A549 (cell line): ENCODE results near the gene NYNRIN. TPM values are rescaled to one million over a fixed set of nuclear protein-coding genes. Genes with fewer than 3 reads are reported as not detected.
"Not testable (repeated sequence)": the region's sequence is repeated elsewhere in the genome, so short reads cannot be mapped to it uniquely, and the experiment has no call there.

Source experiments
- ATAC-seq, 2 experiments: fragments of 200-7000 bp in 1 of 2; fragments of >200 bp in 1 of 2; cut with Nextera tagmentation in 1 of 2; cut with Tn5 transposase in 1 of 2; 3 replicates each; pipeline versions ENCODE4 v1.8.0 to v1.9.1; 2018 to 2020; ENCODE audit warnings: mild to moderate bottlenecking in 1 of 2, moderate library complexity in 1 of 2
- CTCF ChIA-PET: fragments of 300-600 bp; sonication (Branson Sonifier 250); formaldehyde crosslinking; extraction: SDS; loops from one replicate; lab custom pipeline; 2021; ENCODE audit warnings: antibody characterized with exemption, inconsistent platforms; lab: Yijun Ruan, JAX
- POLR2A ChIA-PET: fragments of 350-600 bp; formaldehyde crosslinking; extraction: SDS; loops from one replicate; lab custom pipeline; 2021; ENCODE audit warnings: antibody characterized with exemption, inconsistent platforms; lab: Yijun Ruan, JAX
- DNase-seq, 2 experiments: peaks; one replicate each; pipeline versions ENCODE4 v3.0.0 to v3.0.0-alpha.2; 2011 to 2016; ENCODE audit warnings: low read depth in 1 of 2, low spot score in 1 of 2
- FAIRE-seq: peaks from 2 replicates; lab custom pipeline; 2011; peaks lifted over from hg19 to GRCh38; lab: Jason Lieb, UNC
- H3K27ac ChIP-seq, 2 experiments: fragments of >200 bp; sonication (Bioruptor Twin); formaldehyde crosslinking; 3 replicates each; pipeline ENCODE4 v1.5.1; 2016 to 2017
- H3K4me1 ChIP-seq: fragments of >200 bp; sonication (Bioruptor Twin); formaldehyde crosslinking; 3 replicates; pipeline ENCODE4 v1.6.1; 2016
- H3K4me2 ChIP-seq: fragments of >200 bp; sonication (Bioruptor Twin); formaldehyde crosslinking; 3 replicates; pipeline ENCODE4 v1.6.1; 2016
- H3K4me3 ChIP-seq: fragments of >200 bp; sonication (Bioruptor Twin); formaldehyde crosslinking; 3 replicates; pipeline ENCODE4 v1.5.1; 2016
- H3K9me3 ChIP-seq: fragments of >200 bp; sonication (Bioruptor Twin); formaldehyde crosslinking; 3 replicates; pipeline ENCODE4 v1.6.1; 2016
- CHD4 ChIP-seq: fragments of 200-600 bp; sonication (generic); IDR thresholded peaks from 2 replicates; pipeline ENCODE4 v1.6.1; 2016; ENCODE audit warnings: antibody characterized with exemption, mild to moderate bottlenecking, borderline replicate concordance
- EHF ChIP-seq: fragments of 250-450 bp; sonication (Bioruptor Pico); IDR thresholded peaks from 2 replicates; pipeline ENCODE4 v1.5.0; 2020; ENCODE audit warnings: mild to moderate bottlenecking
- FOSB ChIP-seq: fragments of 250-450 bp; sonication (Bioruptor Pico); IDR thresholded peaks from 2 replicates; pipeline ENCODE4 v1.5.0; 2020; ENCODE audit warnings: mild to moderate bottlenecking, moderate library complexity
- FOSL2 ChIP-seq, 2 experiments: fragments of 450-650 bp in 1 of 2; fragments of >200 bp in 1 of 2; sonication (Bioruptor Twin) in 1 of 2; formaldehyde crosslinking; IDR thresholded peaks; 2 replicates each; pipeline versions ENCODE4 v1.5.0 to v1.6.1; 2016 to 2020; ENCODE audit warnings: mild to moderate bottlenecking in 1 of 2, moderate library complexity in 1 of 2
- HDAC2 ChIP-seq: fragments of 200-600 bp; sonication (generic); IDR thresholded peaks from 2 replicates; pipeline ENCODE4 v1.6.1; 2016
- HOXB13 ChIP-seq: fragments of 250-450 bp; sonication (Bioruptor Pico); IDR thresholded peaks from 2 replicates; pipeline ENCODE4 v1.5.0; 2020; ENCODE audit warnings: low read depth, mild to moderate bottlenecking, moderate library complexity
- HOXB5 ChIP-seq: fragments of 250-450 bp; sonication (Bioruptor Pico); IDR thresholded peaks from 2 replicates; pipeline ENCODE4 v1.5.0; 2020; ENCODE audit warnings: mild to moderate bottlenecking, moderate library complexity
- KDM1A ChIP-seq: fragments of 200-600 bp; sonication (generic); IDR thresholded peaks from 2 replicates; pipeline ENCODE4 v1.6.1; 2016; ENCODE audit warnings: low read depth, mild to moderate bottlenecking
- KDM5A ChIP-seq: fragments of 200-600 bp; sonication (generic); IDR thresholded peaks from 2 replicates; pipeline ENCODE4 v1.6.1; 2016; ENCODE audit warnings: antibody characterized with exemption, mild to moderate bottlenecking
- PHF8 ChIP-seq: fragments of 200-600 bp; sonication (generic); IDR thresholded peaks from 2 replicates; pipeline ENCODE4 v1.6.1; 2016; ENCODE audit warnings: low read depth, mild to moderate bottlenecking, antibody characterized with exemption, moderate library complexity, borderline replicate concordance
- POLR2A ChIP-seq: IDR thresholded peaks from 2 replicates; pipeline ENCODE4 v1.6.1; 2012; ENCODE audit warnings: mild to moderate bottlenecking, low read length
- SMC3 ChIP-seq: fragments of >200 bp; sonication (Bioruptor Twin); formaldehyde crosslinking; IDR thresholded peaks from 3 replicates; pipeline ENCODE4 v1.6.1; 2018; ENCODE audit warnings: inconsistent platforms
- TFCP2L1 ChIP-seq: fragments of 250-450 bp; sonication (Bioruptor Pico); IDR thresholded peaks from 2 replicates; pipeline ENCODE4 v1.5.0; 2021; ENCODE audit warnings: mild to moderate bottlenecking
- ZC3H11A ChIP-seq: fragments of 450-650 bp; IDR thresholded peaks from 2 replicates; pipeline ENCODE4 v1.6.1; 2014; ENCODE audit warnings: antibody characterized with exemption, mild to moderate bottlenecking
- ZNF302 ChIP-seq: fragments of 250-450 bp; sonication (Bioruptor Pico); IDR thresholded peaks from 2 replicates; pipeline ENCODE4 v1.9.0; 2021; ENCODE audit warnings: inconsistent platforms, mild to moderate bottlenecking, moderate library complexity
- WGBS: methylation state at CpG from one replicate; pipeline ENCODE4 v1.1.6; 2017; ENCODE audit errors: missing lambda C conversion rate; 5-methylcytosine and 5-hydroxymethylcytosine counted together
- polyA plus RNA-seq, 4 experiments: library from polyadenylated mRNA; depleted of rRNA in 3 of 4; stranded (reverse); fragments of >200 nt; fragmentation: RNase III in 1 of 4; extraction: RNeasy Plus Mini Kit Qiagen cat#74134 plus additional on column Dnase treatment in 1 of 4; gene quantifications; 2 replicates in 3 of 4; 3 replicates in 1 of 4; pipeline ENCODE4 v1.2.3, GENCODE V29; 2011 to 2017
- TF ChIP-seq, protein P1 (sequence below): fragments of >200 bp; sonication (Bioruptor Twin); formaldehyde crosslinking; IDR thresholded peaks from 3 replicates; pipeline ENCODE4 v1.6.1; 2016
- TF ChIP-seq, protein P2 (sequence below): fragments of 200-600 bp; sonication (generic); IDR thresholded peaks from 2 replicates; pipeline ENCODE4 v1.6.1; 2016; ENCODE audit warnings: antibody characterized with exemption, mild to moderate bottlenecking, moderate library complexity
- TF ChIP-seq, protein P3 (sequence below): fragments of >200 bp; sonication (Bioruptor Twin); formaldehyde crosslinking; IDR thresholded peaks from 2 replicates; pipeline ENCODE4 v1.6.1; 2016
- TF ChIP-seq, protein P4 (sequence below): fragments of 250-450 bp; sonication (Bioruptor Pico); IDR thresholded peaks from 2 replicates; pipeline ENCODE4 v1.5.0; 2020; ENCODE audit warnings: low read depth, mild to moderate bottlenecking, moderate library complexity

Gene NYNRIN
- polyA plus RNA-seq, 2 of the 4 experiments (the other 2 are of a cell fraction) = 0.19 to 0.44 TPM

DNA sequence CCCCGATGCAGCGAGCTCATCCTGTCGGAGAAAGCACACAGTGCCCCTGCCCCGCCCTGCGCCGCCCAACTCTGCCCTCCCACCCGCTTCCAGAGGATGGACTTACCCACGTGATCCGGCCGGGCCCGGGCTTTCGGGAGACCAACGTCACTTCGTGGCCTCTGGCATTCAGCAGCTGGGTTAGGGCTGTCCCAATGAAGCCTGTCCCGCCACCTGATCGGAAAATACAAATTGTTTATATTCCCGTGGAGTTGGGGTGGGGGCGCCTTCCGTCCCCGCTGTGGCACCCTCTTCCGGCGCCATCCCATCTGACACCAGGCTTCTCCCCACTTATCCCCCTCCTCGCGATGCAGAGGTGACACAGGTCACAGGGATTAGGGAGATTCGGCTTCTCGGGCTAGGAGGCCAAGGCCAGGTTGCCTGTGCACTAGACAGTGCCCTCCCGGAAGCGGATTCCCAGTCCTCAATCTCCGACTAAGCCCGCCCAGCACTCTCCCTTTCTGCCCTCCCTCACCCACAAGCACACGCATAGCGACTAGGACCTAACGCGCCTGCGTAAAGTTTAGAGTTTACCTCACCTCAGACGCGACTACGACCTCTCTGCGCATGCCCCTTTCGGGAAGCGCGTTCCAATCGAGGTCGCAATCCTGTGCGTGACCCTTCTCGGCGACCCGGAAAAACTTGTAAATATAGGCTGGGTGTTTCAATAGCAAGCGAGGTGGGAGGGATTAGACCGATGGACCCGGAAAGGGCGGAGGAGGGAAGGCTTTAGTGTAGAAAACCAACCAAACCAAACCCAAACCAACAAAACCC is 43.6 kb downstream of the NYNRIN start, which contains the start of gene SDR39U1 (continued):
- TF ChIP-seq KDM1A = no peak
- peak; percentile 84 for TF ChIP-seq FOSB (CRISPR knock-in tag)
- TF ChIP-seq, protein P1, sequence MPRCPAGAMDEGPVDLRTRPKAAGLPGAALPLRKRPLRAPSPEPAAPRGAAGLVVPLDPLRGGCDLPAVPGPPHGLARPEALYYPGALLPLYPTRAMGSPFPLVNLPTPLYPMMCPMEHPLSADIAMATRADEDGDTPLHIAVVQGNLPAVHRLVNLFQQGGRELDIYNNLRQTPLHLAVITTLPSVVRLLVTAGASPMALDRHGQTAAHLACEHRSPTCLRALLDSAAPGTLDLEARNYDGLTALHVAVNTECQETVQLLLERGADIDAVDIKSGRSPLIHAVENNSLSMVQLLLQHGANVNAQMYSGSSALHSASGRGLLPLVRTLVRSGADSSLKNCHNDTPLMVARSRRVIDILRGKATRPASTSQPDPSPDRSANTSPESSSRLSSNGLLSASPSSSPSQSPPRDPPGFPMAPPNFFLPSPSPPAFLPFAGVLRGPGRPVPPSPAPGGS = peak; percentile 77; the same call in 2 of the 3 replicates
- TF ChIP-seq, protein P2, sequence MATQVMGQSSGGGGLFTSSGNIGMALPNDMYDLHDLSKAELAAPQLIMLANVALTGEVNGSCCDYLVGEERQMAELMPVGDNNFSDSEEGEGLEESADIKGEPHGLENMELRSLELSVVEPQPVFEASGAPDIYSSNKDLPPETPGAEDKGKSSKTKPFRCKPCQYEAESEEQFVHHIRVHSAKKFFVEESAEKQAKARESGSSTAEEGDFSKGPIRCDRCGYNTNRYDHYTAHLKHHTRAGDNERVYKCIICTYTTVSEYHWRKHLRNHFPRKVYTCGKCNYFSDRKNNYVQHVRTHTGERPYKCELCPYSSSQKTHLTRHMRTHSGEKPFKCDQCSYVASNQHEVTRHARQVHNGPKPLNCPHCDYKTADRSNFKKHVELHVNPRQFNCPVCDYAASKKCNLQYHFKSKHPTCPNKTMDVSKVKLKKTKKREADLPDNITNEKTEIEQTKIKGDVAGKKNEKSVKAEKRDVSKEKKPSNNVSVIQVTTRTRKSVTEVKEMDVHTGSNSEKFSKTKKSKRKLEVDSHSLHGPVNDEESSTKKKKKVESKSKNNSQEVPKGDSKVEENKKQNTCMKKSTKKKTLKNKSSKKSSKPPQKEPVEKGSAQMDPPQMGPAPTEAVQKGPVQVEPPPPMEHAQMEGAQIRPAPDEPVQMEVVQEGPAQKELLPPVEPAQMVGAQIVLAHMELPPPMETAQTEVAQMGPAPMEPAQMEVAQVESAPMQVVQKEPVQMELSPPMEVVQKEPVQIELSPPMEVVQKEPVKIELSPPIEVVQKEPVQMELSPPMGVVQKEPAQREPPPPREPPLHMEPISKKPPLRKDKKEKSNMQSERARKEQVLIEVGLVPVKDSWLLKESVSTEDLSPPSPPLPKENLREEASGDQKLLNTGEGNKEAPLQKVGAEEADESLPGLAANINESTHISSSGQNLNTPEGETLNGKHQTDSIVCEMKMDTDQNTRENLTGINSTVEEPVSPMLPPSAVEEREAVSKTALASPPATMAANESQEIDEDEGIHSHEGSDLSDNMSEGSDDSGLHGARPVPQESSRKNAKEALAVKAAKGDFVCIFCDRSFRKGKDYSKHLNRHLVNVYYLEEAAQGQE = peak; percentile 19
- no peak for TF ChIP-seq HDAC2
- no peak for TF ChIP-seq ZC3H11A

DNA sequence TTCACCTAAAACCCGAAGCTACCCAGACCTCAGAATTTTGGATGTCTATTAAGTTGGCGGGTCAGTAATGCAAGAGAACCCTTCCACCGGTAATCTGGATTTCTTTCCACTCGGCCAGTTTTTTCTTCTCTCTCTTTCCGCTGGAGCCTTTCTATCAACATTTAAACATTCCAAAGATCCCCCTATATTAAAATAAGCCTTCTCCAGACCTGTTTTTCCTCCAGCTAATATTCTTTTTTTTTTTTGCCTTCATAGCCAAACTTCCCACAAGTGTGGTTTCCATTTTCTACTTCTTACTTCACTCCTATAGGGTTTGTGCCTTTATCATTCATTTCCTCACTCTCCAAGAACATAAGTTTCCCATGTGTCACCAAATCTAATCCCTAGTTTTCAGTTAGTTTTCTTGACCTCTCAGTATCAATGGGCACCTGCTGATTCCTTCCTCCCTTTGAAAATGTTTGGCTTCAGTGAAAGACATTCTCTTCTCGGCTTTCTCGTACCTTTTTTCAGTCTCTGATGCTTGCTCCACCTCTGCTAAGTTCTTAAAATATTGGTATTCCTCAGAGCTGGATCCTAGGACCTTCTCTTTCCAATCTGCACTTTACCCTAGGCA is 44.4 kb downstream of the NYNRIN start:
- POLR2A ChIA-PET = interaction anchor here (0.6 to 1.4 kb wide), 5 partner anchors 13 to 248 kb away, joined by 3 to 4 read pairs (median 3); partner anchors contain the start of genes KHNYN, RABGGTA and TM9SF1
- no peak for DNase-seq
- 11% methylated on average over 6 of the region's 7 CpGs for WGBS
- no peak for FAIRE-seq
- Histone ChIP-seq H3K9me3 (no peaks in the 10 kb centered on the region), H3K4me3 (peak overlapping the region; percentile 86), H3K4me1 (peaks cover 6% of the 10 kb centered on the region), H3K27ac (peak overlapping the region; percentile 97 to 98), H3K4me2 (peak overlapping the region; percentile 94)
- ATAC-seq = no peak
- CTCF ChIA-PET = interaction anchor here (0.6 to 4.9 kb wide), 6 partner anchors 12 to 200 kb away, joined by 3 to 41 read pairs (median 4); partner anchors contain the start of gene ADCY4
- TF ChIP-seq KDM5A (peak; percentile 64), HOXB13 (no peak), PHF8 (peak; percentile 69; the same call in 1 of the 2 replicates)

DNA sequence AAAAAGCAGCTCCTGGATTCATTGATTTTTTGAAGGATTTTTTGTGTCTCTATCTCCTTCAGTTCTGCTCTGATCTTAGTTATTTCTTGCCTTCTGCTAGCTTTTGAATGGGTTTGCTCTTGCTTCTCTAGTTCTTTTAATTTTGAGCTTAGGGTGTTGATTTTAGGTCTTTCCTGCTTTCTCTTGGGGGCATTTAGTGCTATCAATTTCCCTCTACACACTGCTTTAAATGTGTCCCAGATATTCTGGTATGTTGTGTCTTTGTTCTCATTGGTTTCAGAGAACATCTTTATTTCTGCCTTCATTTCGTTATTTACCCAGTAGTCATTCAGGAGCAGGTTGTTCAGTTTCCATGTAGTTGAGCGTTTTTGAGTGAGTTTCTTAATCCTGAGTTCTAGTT is 52.0 kb downstream of the NYNRIN start:
- H3K4me1 ChIP-seq, H3K9me3 ChIP-seq, ATAC-seq, FAIRE-seq, DNase-seq, H3K4me2 ChIP-seq, H3K4me3 ChIP-seq, H3K27ac ChIP-seq, POLR2A ChIA-PET, CTCF ChIA-PET: not testable (repeated sequence)
- 19% methylated on average over 2 of the region's 2 CpGs for WGBS

DNA sequence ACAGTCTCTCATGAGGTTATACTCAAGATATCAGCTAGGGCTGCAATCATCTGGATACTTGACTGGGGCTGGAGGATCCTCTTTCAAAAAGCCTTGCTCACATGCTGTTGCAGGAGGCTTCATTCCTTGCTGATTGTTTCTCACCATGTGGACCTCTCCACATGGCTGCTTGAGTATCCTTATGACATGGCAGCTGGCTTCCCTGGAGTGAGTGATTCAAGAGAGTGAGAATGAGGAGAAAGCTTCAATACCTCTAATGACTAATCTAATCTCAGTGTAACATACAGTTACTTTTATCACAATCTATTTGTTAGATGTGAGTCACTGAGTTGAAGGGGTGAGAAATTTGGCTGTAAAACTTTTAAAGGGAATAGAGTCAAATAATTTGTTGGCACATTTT is 58.2 kb downstream of the NYNRIN start:
- CTCF ChIA-PET = interaction anchor here (0.6 kb wide), 1 partner anchor 334 kb away, joined by 3 read pairs; no protein-coding TSS in a partner anchor
- TF ChIP-seq ZNF302 (CRISPR knock-in tag) = no peak
- no peak for TF ChIP-seq TFCP2L1 (CRISPR knock-in tag)
- no peak for TF ChIP-seq FOSL2 (IDR thresholded peaks at IDR 0.05)
- no peak for TF ChIP-seq FOSL2 (CRISPR knock-in tag; IDR thresholded peaks at IDR 0.05)
- no peak for TF ChIP-seq SMC3
- TF ChIP-seq, protein P3, sequence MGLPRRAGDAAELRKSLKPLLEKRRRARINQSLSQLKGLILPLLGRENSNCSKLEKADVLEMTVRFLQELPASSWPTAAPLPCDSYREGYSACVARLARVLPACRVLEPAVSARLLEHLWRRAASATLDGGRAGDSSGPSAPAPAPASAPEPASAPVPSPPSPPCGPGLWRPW = no peak
- TF ChIP-seq POLR2A = no peak
- no peak for TF ChIP-seq HOXB5 (CRISPR knock-in tag)
- TF ChIP-seq, protein P4, sequence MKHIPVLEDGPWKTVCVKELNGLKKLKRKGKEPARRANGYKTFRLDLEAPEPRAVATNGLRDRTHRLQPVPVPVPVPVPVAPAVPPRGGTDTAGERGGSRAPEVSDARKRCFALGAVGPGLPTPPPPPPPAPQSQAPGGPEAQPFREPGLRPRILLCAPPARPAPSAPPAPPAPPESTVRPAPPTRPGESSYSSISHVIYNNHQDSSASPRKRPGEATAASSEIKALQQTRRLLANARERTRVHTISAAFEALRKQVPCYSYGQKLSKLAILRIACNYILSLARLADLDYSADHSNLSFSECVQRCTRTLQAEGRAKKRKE (CRISPR knock-in tag) = no peak
- TF ChIP-seq EHF (CRISPR knock-in tag) = no peak
- TF ChIP-seq CHD4 = no peak
- TF ChIP-seq, all 56 proteins: peak for 0
- DNase-seq = no peak
- ATAC-seq = no peak
- H3K27ac ChIP-seq = no peak overlapping the region
- FAIRE-seq = no peak
- H3K4me3 ChIP-seq = no peak overlapping the region
- H3K4me2 ChIP-seq = no peak overlapping the region
- POLR2A ChIA-PET = no interaction called here
- H3K9me3 ChIP-seq = 0 out of 3 replicates have a peak, but pooled peaks cover 4% of the 10 kb centered on the region
- no peaks in the 10 kb centered on the region for H3K4me1 ChIP-seq
